B cell (primary cell): ENCODE measurements around the gene EXD1. TPM values are rescaled to one million over a fixed set of nuclear protein-coding genes. Genes with fewer than 3 reads are reported as not detected.

Experiments
- ATAC-seq: fragments of 200-7000 bp; cut with Tn5 transposase; one replicate; pipeline ENCODE4 v1.10.0; 2021; ENCODE audit warnings: low read depth, mild to moderate bottlenecking, moderate number of reproducible peaks, moderate library complexity
- CTCF ChIA-PET: fragments of 350-600 bp; sonication (Branson Sonifier 250); formaldehyde crosslinking; loops from one replicate; lab custom pipeline; 2021; ENCODE audit warnings: antibody characterized with exemption, inconsistent platforms; lab: Charles Lee
- POLR2A ChIA-PET: fragments of 350-600 bp; sonication (Branson Sonifier 250); formaldehyde crosslinking; loops from one replicate; lab custom pipeline; 2021; ENCODE audit warnings: antibody characterized with exemption; lab: Charles Lee
- DNase-seq: peaks from one replicate; pipeline ENCODE4 v3.0.0; 2013
- H2AFZ ChIP-seq: 2 replicates; pipeline ENCODE4 v1.6.1; 2012; ENCODE audit warnings: mild to moderate bottlenecking, low read depth, low read length; ENCODE audit not compliant: insufficient read depth, poor library complexity, severe bottlenecking
- H3K27ac ChIP-seq, 2 donors: 1 replicate in 1 of 2; 2 replicates in 1 of 2; pipeline ENCODE4 v1.5.1; 2012 to 2013; ENCODE audit warnings: low read length in 2 of 2, mild to moderate bottlenecking in 2 of 2, moderate library complexity in 1 of 2
- H3K27me3 ChIP-seq, 4 experiments: fragments of 200-600 bp in 1 of 4; sonication (generic) in 1 of 4; replicated peaks in 1 of 4; 1 replicate in 2 of 4; 2 replicates in 2 of 4; pipeline versions ENCODE4 v1.6.1 to v1.7.0; 2013 to 2016; ENCODE audit warnings: low read length in 3 of 4, mild to moderate bottlenecking in 2 of 4, mixed read lengths in 1 of 4, moderate library complexity in 1 of 4; ENCODE audit not compliant: insufficient read depth in 4 of 4, control insufficient read depth in 3 of 4; ENCODE audit errors: control extremely low read depth in 1 of 4
- H3K36me3 ChIP-seq, 2 experiments: replicated peaks in 1 of 2; 1 replicate in 1 of 2; 2 replicates in 1 of 2; pipeline versions ENCODE4 v1.6.1 to v1.7.1; 2013; ENCODE audit warnings: low read length in 1 of 2; ENCODE audit not compliant: insufficient read depth in 2 of 2, control insufficient read depth in 1 of 2; ENCODE audit errors: control extremely low read depth in 1 of 2, extremely low read depth in 1 of 2
- H3K4me1 ChIP-seq, 2 donors: fragments of 200-600 bp in 1 of 2; sonication (generic) in 1 of 2; 1 replicate in 1 of 2; 2 replicates in 1 of 2; pipeline versions ENCODE4 v1.5.1 to v1.6.1; 2013 to 2017; ENCODE audit warnings: low read length in 2 of 2; ENCODE audit not compliant: control insufficient read depth in 2 of 2, insufficient read depth in 2 of 2
- H3K4me2 ChIP-seq: replicated peaks from 2 replicates; pipeline ENCODE3; 2012; ENCODE audit warnings: mild to moderate bottlenecking, low read depth, low read length; ENCODE audit not compliant: poor library complexity, severe bottlenecking
- H3K4me3 ChIP-seq, 5 experiments: fragments of 200-600 bp in 1 of 5; sonication (generic) in 1 of 5; 1 replicate in 3 of 5; 2 replicates in 2 of 5; pipeline versions ENCODE4 v1.5.1 to v1.7.0; 2011 to 2016; ENCODE audit warnings: low read length in 4 of 5, mild to moderate bottlenecking in 4 of 5, low read depth in 2 of 5, control low read depth in 1 of 5, moderate library complexity in 1 of 5; ENCODE audit not compliant: insufficient read depth in 1 of 5; ENCODE audit errors: control extremely low read depth in 1 of 5, extremely low read depth in 1 of 5
- H3K79me2 ChIP-seq: fragments of 200-600 bp; sonication (generic); one replicate; pipeline ENCODE4 v1.6.0; 2016; ENCODE audit warnings: low read length; ENCODE audit not compliant: control insufficient read depth, insufficient read depth
- H3K9ac ChIP-seq: fragments of 200-600 bp; sonication (generic); 2 replicates; pipeline ENCODE4 v1.6.1; 2017; ENCODE audit warnings: mild to moderate bottlenecking, low read length, moderate library complexity
- H3K9me3 ChIP-seq, 3 donors: one replicate each; pipeline versions ENCODE4 v1.6.1 to v1.7.1; 2013; ENCODE audit warnings: low read length in 2 of 3; ENCODE audit not compliant: control insufficient read depth in 2 of 3, insufficient read depth in 1 of 3; ENCODE audit errors: control extremely low read depth in 1 of 3
- H4K20me1 ChIP-seq: 2 replicates; pipeline ENCODE4 v1.6.0; 2012; ENCODE audit warnings: mild to moderate bottlenecking, low read length; ENCODE audit not compliant: insufficient read depth, control insufficient read depth, poor library complexity, severe bottlenecking
- H3K27ac Mint-ChIP-seq: one replicate; pipeline ENCODE4 v1.8.0; 2021; ENCODE audit warnings: mixed read lengths
- H3K27me3 Mint-ChIP-seq: one replicate; pipeline ENCODE4 v1.8.0; 2021; ENCODE audit warnings: mixed read lengths
- H3K4me1 Mint-ChIP-seq: one replicate; pipeline ENCODE4 v1.8.0; 2021; ENCODE audit warnings: mixed read lengths
- H3K4me3 Mint-ChIP-seq: one replicate; pipeline ENCODE4 v1.8.0; 2021; ENCODE audit warnings: mixed read lengths
- H3K9me3 Mint-ChIP-seq: one replicate; pipeline ENCODE4 v1.8.0; 2022; ENCODE audit warnings: mixed read lengths; ENCODE audit not compliant: insufficient read depth
- EZH2 ChIP-seq: IDR thresholded peaks from 2 replicates; pipeline ENCODE4 v1.6.1; 2012; ENCODE audit warnings: borderline replicate concordance, low read depth, mild to moderate bottlenecking, moderate library complexity, low read length; ENCODE audit not compliant: insufficient read depth, poor library complexity, severe bottlenecking
- WGBS: methylation state at CpG from one replicate; pipeline ENCODE4 v1.1.5; 2013; ENCODE audit warnings: missing lambda C conversion rate; ENCODE audit not compliant: insufficient coverage; 5-methylcytosine and 5-hydroxymethylcytosine counted together
- intact Hi-C: fragments of 100-400 bp; cut with micrococcal nuclease; formaldehyde crosslinking; loops from one replicate; pipeline ENCODE4 v1.10.0; 2022
- polyA minus RNA-seq: library from RNA; depleted of rRNA, polyadenylated mRNA; stranded (reverse); fragments of >200 nt; gene quantifications from 2 replicates; pipeline ENCODE4 v1.2.3, GENCODE V29; 2012
- polyA plus RNA-seq: library from polyadenylated mRNA; depleted of rRNA; stranded (reverse); fragments of >200 nt; gene quantifications from 2 replicates; pipeline ENCODE4 v1.2.3, GENCODE V29; 2012
- total RNA-seq, 2 donors: library from RNA; stranded (reverse); fragments of 120-200 nt in 1 of 2; gene quantifications; 1 replicate in 1 of 2; 2 replicates in 1 of 2; pipeline versions ENCODE4 v1.2.3 to v1.2.4, GENCODE V29; 2013 to 2022
- TF ChIP-seq, protein P1 (sequence below): fragments of 200-600 bp; IDR thresholded peaks from one replicate; pipeline ENCODE4 v1.8.0; 2022; ENCODE audit warnings: antibody characterized with exemption, mild to moderate bottlenecking

EXD1 gene, protein sequence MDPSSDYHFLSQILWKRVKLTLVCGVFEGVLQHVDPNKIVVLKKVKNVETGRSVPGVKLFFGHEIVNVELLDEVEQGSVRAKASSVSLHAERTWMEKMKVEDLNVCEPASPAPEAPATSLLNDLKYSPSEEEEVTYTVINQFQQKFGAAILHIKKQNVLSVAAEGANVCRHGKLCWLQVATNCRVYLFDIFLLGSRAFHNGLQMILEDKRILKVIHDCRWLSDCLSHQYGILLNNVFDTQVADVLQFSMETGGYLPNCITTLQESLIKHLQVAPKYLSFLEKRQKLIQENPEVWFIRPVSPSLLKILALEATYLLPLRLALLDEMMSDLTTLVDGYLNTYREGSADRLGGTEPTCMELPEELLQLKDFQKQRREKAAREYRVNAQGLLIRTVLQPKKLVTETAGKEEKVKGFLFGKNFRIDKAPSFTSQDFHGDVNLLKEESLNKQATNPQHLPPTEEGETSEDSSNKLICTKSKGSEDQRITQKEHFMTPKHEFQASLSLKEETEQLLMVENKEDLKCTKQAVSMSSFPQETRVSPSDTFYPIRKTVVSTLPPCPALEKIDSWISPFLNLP
- not detected in 2 replicates for total RNA-seq
- not detected for total RNA-seq (2013)
- polyA plus RNA-seq, result not detected in 2 replicates
- not detected in 2 replicates for polyA minus RNA-seq

DNA sequence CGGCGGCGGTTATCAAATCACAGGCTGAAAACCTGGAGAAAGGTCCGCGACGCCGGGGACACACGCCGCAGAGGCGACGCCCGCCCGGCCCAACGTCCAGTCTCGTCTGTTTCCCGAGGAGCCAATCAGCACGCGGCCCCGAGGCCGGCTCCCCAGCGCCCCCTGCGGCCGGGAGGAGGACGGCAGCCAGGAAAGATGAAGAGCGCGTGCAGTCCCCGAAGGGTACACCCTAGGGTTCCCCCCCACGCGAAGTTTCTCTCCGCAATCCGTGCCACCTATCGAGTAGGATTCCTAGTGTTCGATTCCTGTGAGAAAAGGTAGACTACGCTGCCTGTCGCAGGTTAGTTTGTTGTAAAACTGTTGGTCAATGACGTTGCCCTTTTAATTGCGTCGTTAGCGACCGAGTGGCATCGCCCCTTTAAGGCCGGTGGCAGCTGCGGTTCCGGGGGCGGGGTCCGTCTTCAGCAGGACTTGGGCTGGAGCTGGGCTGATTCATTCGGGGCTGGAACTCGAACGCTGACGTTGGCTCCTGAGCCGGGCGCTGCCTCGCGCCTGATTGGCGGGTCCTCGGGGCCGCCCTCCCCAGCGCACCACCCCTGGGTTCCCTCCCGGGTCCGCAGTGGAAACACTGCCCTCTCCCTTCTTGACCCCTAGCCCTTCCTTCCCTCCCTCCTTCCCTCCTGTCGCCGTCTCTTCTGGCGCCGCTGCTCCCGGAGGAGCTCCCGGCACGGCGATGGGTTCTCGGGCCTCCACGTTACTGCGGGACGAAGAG lies at the start of gene EXD1, which contains the start of gene CHP1:
EXD1 (minus strand) TSS at position 108 of the 772 bp plus-strand sequence. CDS start 4,182 bp downstream, outside the sequence.
CHP1 (plus strand) TSS at position 619 of the 772 bp plus-strand sequence; CDS start at position 734, 115 bp downstream.
- ATAC-seq (peak; percentile 97), DNase-seq (peak; percentile 97)
- H3K79me2 ChIP-seq, result peaks cover 36% of the 10 kb centered on the region
- Mint-ChIP-seq H3K9me3 (no peaks in the 10 kb centered on the region), H3K27ac (peak within 1 kb of the TSS; percentile 95), H3K27me3 (no peaks in the 10 kb centered on the region), H3K4me3 (peak within 1 kb of the TSS; percentile 95), H3K4me1 (peaks cover 30% of the 10 kb centered on the region)
- peak within 1 kb of the TSS; percentile 80 to 94 (median 88) for H3K4me3 ChIP-seq
- H3K9me3 ChIP-seq, result no peaks in the 10 kb centered on the region
- CTCF ChIA-PET, result interaction anchor here (0.7 to 1.6 kb wide), 16 partner anchors 19 to 1073 kb away, joined by 3 to 5 read pairs (median 4); partner anchors contain the start of genes INAFM2 and VPS18
- H3K4me1 ChIP-seq, result peaks cover 18 to 24% of the 10 kb centered on the region in 2 donors
- peak within 1 kb of the TSS; percentile 81 to 88 for H3K27ac ChIP-seq
- H2AFZ ChIP-seq, result peak within 1 kb of the TSS; percentile 91
- no peaks in the 10 kb centered on the region for H3K36me3 ChIP-seq
- intact Hi-C loops, result loop anchor here (1.0 to 5.0 kb wide), 11 partner anchors 28 to 1691 kb away; partner anchors contain the start of genes CHAC1, INAFM2, MGA and NDUFAF1
- POLR2A ChIA-PET, result interaction anchor here (0.6 to 1.9 kb wide), 7 partner anchors 23 to 1264 kb away, joined by 3 to 10 read pairs (median 5); partner anchors contain the start of genes NUSAP1, OIP5 and SNAP23
- peak within 1 kb of the TSS; percentile 79 for H3K9ac ChIP-seq
- WGBS, result 1% methylated on average over 71 of the region's 72 CpGs
- TF ChIP-seq, protein P1, sequence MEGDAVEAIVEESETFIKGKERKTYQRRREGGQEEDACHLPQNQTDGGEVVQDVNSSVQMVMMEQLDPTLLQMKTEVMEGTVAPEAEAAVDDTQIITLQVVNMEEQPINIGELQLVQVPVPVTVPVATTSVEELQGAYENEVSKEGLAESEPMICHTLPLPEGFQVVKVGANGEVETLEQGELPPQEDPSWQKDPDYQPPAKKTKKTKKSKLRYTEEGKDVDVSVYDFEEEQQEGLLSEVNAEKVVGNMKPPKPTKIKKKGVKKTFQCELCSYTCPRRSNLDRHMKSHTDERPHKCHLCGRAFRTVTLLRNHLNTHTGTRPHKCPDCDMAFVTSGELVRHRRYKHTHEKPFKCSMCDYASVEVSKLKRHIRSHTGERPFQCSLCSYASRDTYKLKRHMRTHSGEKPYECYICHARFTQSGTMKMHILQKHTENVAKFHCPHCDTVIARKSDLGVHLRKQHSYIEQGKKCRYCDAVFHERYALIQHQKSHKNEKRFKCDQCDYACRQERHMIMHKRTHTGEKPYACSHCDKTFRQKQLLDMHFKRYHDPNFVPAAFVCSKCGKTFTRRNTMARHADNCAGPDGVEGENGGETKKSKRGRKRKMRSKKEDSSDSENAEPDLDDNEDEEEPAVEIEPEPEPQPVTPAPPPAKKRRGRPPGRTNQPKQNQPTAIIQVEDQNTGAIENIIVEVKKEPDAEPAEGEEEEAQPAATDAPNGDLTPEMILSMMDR, result peak; percentile 95
- TF ChIP-seq EZH2, result no peak
- no peaks in the 10 kb centered on the region for H4K20me1 ChIP-seq
- peak within 1 kb of the TSS; percentile 81 for H3K4me2 ChIP-seq
- H3K27me3 ChIP-seq, result no peaks in the 10 kb centered on the region
